Heart left ventricle (tissue), 16 donors: Measurements from ENCODE around the gene XPNPEP3. TPM values are rescaled to one million over a fixed set of nuclear protein-coding genes. Genes with fewer than 3 reads are reported as not detected.
A peak's percentile ranks its signal among the peaks of the same experiment; 100 is the strongest.

Experiments used
- ATAC-seq, 4 donors: fragments of 200-7000 bp; cut with Tn5 transposase; one replicate each; pipeline ENCODE4 v1.9.1; 2020 to 2022; ENCODE audit warnings: moderate library complexity in 4 of 4, mild to moderate bottlenecking in 3 of 4, moderate number of reproducible peaks in 1 of 4
- DNase-seq, 5 donors: peaks; one replicate each; pipeline ENCODE4 v3.0.0-alpha.2; 2020
- H3K27ac ChIP-seq, 12 donors: fragments of 200-600 bp; sonication (generic) in 4 of 12; one replicate each; pipeline versions ENCODE4 v1.5.0 to v1.8.0; 2016 to 2022; ENCODE audit warnings: mild to moderate bottlenecking in 2 of 12
- H3K27me3 ChIP-seq, 9 donors: fragments of 200-600 bp; sonication (generic) in 2 of 9; one replicate each; pipeline versions ENCODE4 v1.5.1 to v1.8.0; 2016 to 2022; ENCODE audit warnings: mild to moderate bottlenecking in 3 of 9
- H3K36me3 ChIP-seq, 9 donors: fragments of 200-600 bp; sonication (generic) in 2 of 9; one replicate each; pipeline versions ENCODE4 v1.5.0 to v1.8.0; 2018 to 2022; ENCODE audit warnings: mild to moderate bottlenecking in 2 of 9
- H3K4me1 ChIP-seq, 12 donors: fragments of 200-600 bp; sonication (generic) in 4 of 12; one replicate each; pipeline versions ENCODE4 v1.5.0 to v1.8.0; 2016 to 2022; ENCODE audit warnings: mild to moderate bottlenecking in 3 of 12
- H3K4me3 ChIP-seq, 12 donors: fragments of 200-600 bp; sonication (generic) in 4 of 12; one replicate each; pipeline versions ENCODE4 v1.5.0 to v1.8.0; 2017 to 2022; ENCODE audit warnings: mild to moderate bottlenecking in 9 of 12, moderate library complexity in 4 of 12
- H3K9me3 ChIP-seq, 12 donors: fragments of 200-600 bp; sonication (generic) in 4 of 12; one replicate each; pipeline versions ENCODE4 v1.5.0 to v1.8.0; 2016 to 2022; ENCODE audit warnings: mild to moderate bottlenecking in 1 of 12
- CTCF ChIP-seq, 12 donors: fragments of 200-600 bp; sonication (generic) in 4 of 12; IDR thresholded peaks; one replicate each; pipeline versions ENCODE4 v1.5.0 to v1.8.0; 2018 to 2022; ENCODE audit warnings: antibody characterized with exemption in 12 of 12, mild to moderate bottlenecking in 5 of 12
- POLR2A ChIP-seq, 2 donors: fragments of 450-650 bp; IDR thresholded peaks; one replicate each; pipeline ENCODE4 v1.6.1; 2017; ENCODE audit warnings: antibody characterized with exemption in 2 of 2, mild to moderate bottlenecking in 2 of 2, moderate library complexity in 2 of 2
- WGBS, 4 donors: extraction: QIAGEN DNeasy Blood & Tissue Kit in 2 of 4; methylation state at CpG; one replicate each; pipeline versions ENCODE4 v1.1.5 to v1.1.7; 2013 to 2018; 5-methylcytosine and 5-hydroxymethylcytosine counted together
- intact Hi-C, 10 donors: fragments of 100-400 bp; cut with DNase I; formaldehyde crosslinking; loops; one replicate each; pipeline versions ENCODE4 v1.11.1 to v1.14.2; 2022
- polyA plus RNA-seq, 2 donors: library from polyadenylated mRNA; stranded (reverse); fragments of 200-250 nt; gene quantifications; one replicate each; pipeline ENCODE4 v1.2.3, GENCODE V29; 2013
- total RNA-seq, 9 donors: library from RNA; depleted of rRNA in 2 of 9; stranded (reverse); fragments of >200 nt in 2 of 9; fragmentation: NEBNext Ultra II Directional in 3 of 9; extraction: Animal tissue kit (Norgen Biotek cat#: 25700) in 3 of 9; gene quantifications; one replicate each; pipeline versions ENCODE4 v1.1.0 to v1.2.4, GENCODE V29; 2016 to 2023
- donor health status: ischemic (EF 13 %, LVEDD 7.1; RV severe dilation, severe dysfunction).
- donor health status: healthy with polysubstance abuse.
- donor health status: DM: no; HTN: yes; CAD: no.
- donor health status: DM: no; HTN: no; CAD: no.
- donor health status: ischemic (EF 25% LVEDD 6.9; RV normal size, moderate dysfunction).
- donor health status: ischemic (EF 25% LVEDD 5.7; RV mildly dilated, moderate dysfunction).
- donor health status: healthy.
- donor health status: DM: yes; HTN: yes; CAD: no.
- donor health status: ischemic (EF 35%, LVEDD 5.7; RV mildly dilated, moderate dysfunction).
- donor health status: nonischemic (EF 11% LVEDD 7.7; RV severe dilation, severe dysfunction).
- donor health status: DM: yes; HTN: yes; CAD: no.
- donor health status: PGD.
- donor health status: ischemic (EF 29% LVEDD 5.4; RV normal size, mild dysfunction).
- donor health status: nonischemic (EF 23%, LVEDD 6.1; RV moderate dilation, normal function).

XPNPEP3 gene
- total and polyA plus RNA-seq, 11 donors, result 5.1 to 37.9 (median 22.5) TPM

- peak overlapping the region in 3 of 12 donors; percentile 0 to 4 (median 3) for H3K4me3 ChIP-seq
- no peaks in the 10 kb centered on the region for H3K27me3 ChIP-seq
- H3K36me3 ChIP-seq, result peaks cover 0 to 32% (median 24%) of the 10 kb centered on the region in 9 donors
- no peak for DNase-seq
- no peak for ATAC-seq
- peaks cover 4 to 63% (median 44%) of the 10 kb centered on the region in 12 donors for H3K4me1 ChIP-seq
- intact Hi-C loops, result loop anchor here in 1 of 10 donors (5.0 kb wide), 1 partner anchor 36 kb away; the partner anchor contains the start of gene SLC25A17
- no peak for TF ChIP-seq CTCF (IDR thresholded peaks at IDR 0.05)
- no peak for TF ChIP-seq POLR2A (IDR thresholded peaks at IDR 0.05)
- 44 to 75% (median 51%) methylated on average over 1 of the region's 1 CpG for WGBS, 4 donors
- H3K9me3 ChIP-seq, result no peaks in the 10 kb centered on the region
- H3K27ac ChIP-seq, result no peak overlapping the region
These were observed 3.6 kb upstream of the XPNPEP3 start for GRCh38 chr22:40853333-40853732.

GRCh38 chr22:40853961-40854360, 3.0 kb upstream of the XPNPEP3 start:
- no peaks in the 10 kb centered on the region for H3K9me3 ChIP-seq
- no peaks in the 10 kb centered on the region for H3K27me3 ChIP-seq
- peak overlapping the region in 1 of 12 donors; percentile 3 for H3K27ac ChIP-seq
- WGBS, 4 donors, result 43 to 53% (median 47%) methylated on average over 3 of the region's 3 CpGs
- peak overlapping the region in 6 of 12 donors; percentile 78 to 91 (median 88) for H3K4me3 ChIP-seq
- no peak for DNase-seq
- intact Hi-C loops, result loop anchor here in 1 of 10 donors (5.0 kb wide), 1 partner anchor 37 kb away; the partner anchor contains the start of gene SLC25A17
- no peak for TF ChIP-seq POLR2A (IDR thresholded peaks at IDR 0.05)
- TF ChIP-seq CTCF (IDR thresholded peaks at IDR 0.05), result no peak
- H3K4me1 ChIP-seq, result peaks cover 4 to 65% (median 45%) of the 10 kb centered on the region in 12 donors
- peaks cover 0 to 26% (median 18%) of the 10 kb centered on the region in 9 donors for H3K36me3 ChIP-seq
- ATAC-seq, result no peak

- ATAC-seq (no peak), DNase-seq (no peak)
- TF ChIP-seq CTCF (IDR thresholded peaks at IDR 0.05) (no peak), POLR2A (IDR thresholded peaks at IDR 0.05) (no peak)
- Histone ChIP-seq H3K9me3 (no peaks in the 10 kb centered on the region), H3K36me3 (peaks cover 0 to 14% (median 7%) of the 10 kb centered on the region in 9 donors), H3K4me1 (peaks cover 4 to 64% (median 45%) of the 10 kb centered on the region in 12 donors), H3K27ac (peak overlapping the region in 10 of 12 donors; percentile 94 to 99 (median 96)), H3K4me3 (peak overlapping the region; percentile 60 to 98 (median 86)), H3K27me3 (no peaks in the 10 kb centered on the region)
- 33 to 36% (median 34%) methylated on average over 20 of the region's 20 CpGs for WGBS, 4 donors
- intact Hi-C loops, result no loop called here
These were observed 1.6 kb upstream of the XPNPEP3 start for GRCh38 chr22:40855071-40855978.

GRCh38 chr22:40855979-40856512, 902 bp upstream of the XPNPEP3 start:
- Histone ChIP-seq H3K4me1 (peaks cover 4 to 56% (median 44%) of the 10 kb centered on the region in 12 donors), H3K4me3 (peak overlapping the region; percentile 60 to 98 (median 86)), H3K27ac (peak overlapping the region; percentile 94 to 99 (median 97)), H3K36me3 (peaks cover 0 to 13% (median 5%) of the 10 kb centered on the region in 9 donors), H3K27me3 (no peaks in the 10 kb centered on the region), H3K9me3 (no peaks in the 10 kb centered on the region)
- intact Hi-C loops, result loop anchor here in 2 of 10 donors (2.0 kb wide), 1 partner anchor 37 kb away; the partner anchor contains the start of gene SLC25A17 (in 2 of the 2)
- 0% methylated on average over 25 to 29 of the region's 29 CpGs for WGBS, 4 donors
- TF ChIP-seq CTCF (IDR thresholded peaks at IDR 0.05) (peak in 1 of 12 donors; percentile 2), POLR2A (IDR thresholded peaks at IDR 0.05) (no peak)
- DNase-seq, result peak in 1 of 5 donors; percentile 50
- peak; percentile 4 to 53 (median 34) for ATAC-seq
